ENCODE measurements around the gene C11orf68. TPM values are rescaled to one million over a fixed set of nuclear protein-coding genes. Genes with fewer than 3 reads are reported as not detected.

C11orf68 gene
- total and polyA plus RNA-seq, 9 of the 15 experiments (the other 6 are each of a cell fraction or from before 2014, with no cell fraction given), result 3.6 to 35.9 (median 12.8) TPM

DNA sequence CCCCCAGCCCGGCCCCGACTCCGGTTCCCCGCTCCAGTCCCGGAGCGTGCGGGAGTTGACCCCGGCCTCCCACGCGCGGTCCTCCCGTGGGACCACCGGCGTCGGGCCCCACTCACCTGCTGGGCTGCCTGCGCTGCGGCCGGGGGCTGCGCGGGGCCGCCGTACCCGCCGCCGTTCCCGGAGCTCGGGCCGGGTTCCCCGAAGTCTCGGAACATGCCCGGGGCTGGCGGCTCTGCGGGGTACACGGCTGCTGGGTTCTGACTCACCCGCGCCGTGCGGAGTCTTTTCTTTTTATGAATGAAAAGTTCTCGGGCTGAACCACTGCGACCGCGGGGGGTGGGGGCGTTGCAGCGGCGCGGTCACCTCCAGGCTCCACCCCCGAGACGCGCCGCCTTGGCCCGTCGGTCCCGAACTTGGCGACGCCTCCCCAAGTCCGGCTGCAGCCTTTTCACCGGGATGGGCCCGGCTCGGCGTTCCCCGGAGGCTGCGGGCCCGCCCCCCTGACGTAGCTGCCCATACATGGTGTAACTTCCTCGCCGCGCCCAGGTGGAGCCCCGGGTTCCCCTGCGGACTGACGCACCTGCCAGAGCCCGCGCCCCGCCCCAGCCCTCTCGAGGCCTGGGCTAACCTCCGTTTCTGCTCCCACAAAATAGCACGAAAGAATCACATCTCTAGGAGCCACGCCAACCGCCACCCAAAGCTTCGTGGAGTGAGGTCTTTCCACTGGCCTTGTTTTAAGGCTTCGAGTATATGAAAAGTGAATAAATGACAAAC is 18.6 kb downstream of the C11orf68 start, which contains the start of gene FOSL1 (continued):
- peak; percentile 76 for TF ChIP-seq ATF3 (IDR thresholded peaks at IDR 0.05)
- TF ChIP-seq ATF3 (CRISPR knock-in tag; conservative IDR thresholded peaks at IDR 0.05), result peak; percentile 93
- TF ChIP-seq MBD2 (IDR thresholded peaks at IDR 0.05; ENCODE audit: borderline replicate concordance, low read depth), result peak; percentile 82; the same call in 1 of the 2 replicates
- peak in 1 of 2 experiments; percentile 98; a peak in 2 of 4 replicates for TF ChIP-seq FOXK2 (conservative IDR thresholded peaks at IDR 0.05 in 1 of 2, IDR thresholded peaks at IDR 0.05 in 1 of 2; ENCODE audit: low read depth in 2 of 2)
- TF ChIP-seq, protein P1, sequence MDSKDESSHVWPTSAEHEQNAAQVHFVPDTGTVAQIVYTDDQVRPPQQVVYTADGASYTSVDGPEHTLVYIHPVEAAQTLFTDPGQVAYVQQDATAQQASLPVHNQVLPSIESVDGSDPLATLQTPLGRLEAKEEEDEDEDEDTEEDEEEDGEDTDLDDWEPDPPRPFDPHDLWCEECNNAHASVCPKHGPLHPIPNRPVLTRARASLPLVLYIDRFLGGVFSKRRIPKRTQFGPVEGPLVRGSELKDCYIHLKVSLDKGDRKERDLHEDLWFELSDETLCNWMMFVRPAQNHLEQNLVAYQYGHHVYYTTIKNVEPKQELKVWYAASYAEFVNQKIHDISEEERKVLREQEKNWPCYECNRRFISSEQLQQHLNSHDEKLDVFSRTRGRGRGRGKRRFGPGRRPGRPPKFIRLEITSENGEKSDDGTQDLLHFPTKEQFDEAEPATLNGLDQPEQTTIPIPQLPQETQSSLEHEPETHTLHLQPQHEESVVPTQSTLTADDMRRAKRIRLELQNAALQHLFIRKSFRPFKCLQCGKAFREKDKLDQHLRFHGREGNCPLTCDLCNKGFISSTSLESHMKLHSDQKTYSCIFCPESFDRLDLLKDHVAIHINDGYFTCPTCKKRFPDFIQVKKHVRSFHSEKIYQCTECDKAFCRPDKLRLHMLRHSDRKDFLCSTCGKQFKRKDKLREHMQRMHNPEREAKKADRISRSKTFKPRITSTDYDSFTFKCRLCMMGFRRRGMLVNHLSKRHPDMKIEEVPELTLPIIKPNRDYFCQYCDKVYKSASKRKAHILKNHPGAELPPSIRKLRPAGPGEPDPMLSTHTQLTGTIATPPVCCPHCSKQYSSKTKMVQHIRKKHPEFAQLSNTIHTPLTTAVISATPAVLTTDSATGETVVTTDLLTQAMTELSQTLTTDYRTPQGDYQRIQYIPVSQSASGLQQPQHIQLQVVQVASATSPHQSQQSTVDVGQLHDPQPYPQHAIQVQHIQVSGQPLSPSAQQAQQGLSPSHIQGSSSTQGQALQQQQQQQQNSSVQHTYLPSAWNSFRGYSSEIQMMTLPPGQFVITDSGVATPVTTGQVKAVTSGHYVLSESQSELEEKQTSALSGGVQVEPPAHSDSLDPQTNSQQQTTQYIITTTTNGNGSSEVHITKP (IDR thresholded peaks at IDR 0.05; ENCODE audit: partially characterized antibody), result peak; percentile 99
- TF ChIP-seq TEAD1 (CRISPR knock-in tag; IDR thresholded peaks at IDR 0.05), result peak in 1 of 2 experiments; percentile 86; a peak in 1 of 4 replicates
- peak; percentile 97 for TF ChIP-seq POLR2A (conservative IDR thresholded peaks at IDR 0.05)
- peak; percentile 70; the same call in 1 of the 2 replicates for TF ChIP-seq ZNF766 (CRISPR knock-in tag; conservative IDR thresholded peaks at IDR 0.05)
- 0 out of 2 replicates have a peak, but pooled peaks have one; percentile 16 for TF ChIP-seq TCF3 (CRISPR knock-in tag; IDR thresholded peaks at IDR 0.05)
- peak; percentile 33; the same call in 1 of the 2 replicates for TF ChIP-seq CEBPG (CRISPR knock-in tag; IDR thresholded peaks at IDR 0.05)
- TF ChIP-seq CEBPG (tag; conservative IDR thresholded peaks at IDR 0.05 in 1 of 2, IDR thresholded peaks at IDR 0.05 in 1 of 2), result no peak
- TF ChIP-seq RNF2 (IDR thresholded peaks at IDR 0.05), result 0 out of 2 replicates have a peak, but pooled peaks have one; percentile 20
- TF ChIP-seq ELF4 (CRISPR knock-in tag; IDR thresholded peaks at IDR 0.05), result no peak
- TF ChIP-seq ETV5 (CRISPR knock-in tag; IDR thresholded peaks at IDR 0.05; ENCODE audit: low read depth), result peak; percentile 64; the same call in 1 of the 2 replicates
- TF ChIP-seq SIRT6 (IDR thresholded peaks at IDR 0.05; ENCODE audit: low read depth, low read length), result no peak
- peak; percentile 91 for TF ChIP-seq ZEB2 (IDR thresholded peaks at IDR 0.05)
- TF ChIP-seq ZBTB9 (CRISPR knock-in tag; IDR thresholded peaks at IDR 0.05), result no peak
- peak; percentile 89 for TF ChIP-seq GTF2F1 (IDR thresholded peaks at IDR 0.05; ENCODE audit: low read depth, low read length)
- peak; percentile 39 for TF ChIP-seq DACH1 (IDR thresholded peaks at IDR 0.05; ENCODE audit: partially characterized antibody)
- peak; percentile 82; the same call in 1 of the 2 replicates for TF ChIP-seq ZNF282 (CRISPR knock-in tag; IDR thresholded peaks at IDR 0.05)
- no peak for TF ChIP-seq CHD4 (IDR thresholded peaks at IDR 0.05; ENCODE audit: insufficient read depth, insufficient replicate concordance, low read depth, low read length, poor library complexity, severe bottlenecking)
- TF ChIP-seq, protein P2, sequence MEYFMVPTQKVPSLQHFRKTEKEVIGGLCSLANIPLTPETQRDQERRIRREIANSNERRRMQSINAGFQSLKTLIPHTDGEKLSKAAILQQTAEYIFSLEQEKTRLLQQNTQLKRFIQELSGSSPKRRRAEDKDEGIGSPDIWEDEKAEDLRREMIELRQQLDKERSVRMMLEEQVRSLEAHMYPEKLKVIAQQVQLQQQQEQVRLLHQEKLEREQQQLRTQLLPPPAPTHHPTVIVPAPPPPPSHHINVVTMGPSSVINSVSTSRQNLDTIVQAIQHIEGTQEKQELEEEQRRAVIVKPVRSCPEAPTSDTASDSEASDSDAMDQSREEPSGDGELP (CRISPR knock-in tag; IDR thresholded peaks at IDR 0.05; ENCODE audit: borderline replicate concordance), result peak; percentile 84
